HEK293 (cell line): ENCODE data around the gene HMCN2.
A peak's percentile ranks its signal among the peaks of the same experiment; 100 is the strongest.

ENCODE experiments used
- TCF7L2 ChIP-seq: IDR thresholded peaks from 2 replicates; pipeline ENCODE4 v1.6.1; 2011; ENCODE audit warnings: low read depth, mild to moderate bottlenecking, inconsistent platforms, low read length, moderate library complexity, borderline replicate concordance
- ZNF341 ChIP-seq: fragments of 450-650 bp; formaldehyde crosslinking; IDR thresholded peaks from 2 replicates; pipeline ENCODE4; 2016; ENCODE audit warnings: low read depth, missing biosample characterization, missing genetic modification characterization
- ZNF433 ChIP-seq: fragments of 450-650 bp; formaldehyde crosslinking; IDR thresholded peaks from 2 replicates; pipeline ENCODE4 v1.5.1; 2016; ENCODE audit warnings: missing biosample characterization, missing genetic modification characterization, low read depth
- ZNF529 ChIP-seq: fragments of 450-650 bp; formaldehyde crosslinking; IDR thresholded peaks from 2 replicates; pipeline ENCODE4 v1.5.1; 2017; ENCODE audit warnings: missing genetic modification characterization, missing biosample characterization; ENCODE audit not compliant: insufficient replicate concordance
- ZNF777 ChIP-seq: fragments of 450-650 bp; formaldehyde crosslinking; IDR thresholded peaks from 2 replicates; pipeline ENCODE4 v1.5.1; 2017; ENCODE audit warnings: missing biosample characterization, missing genetic modification characterization, borderline replicate concordance
- TF ChIP-seq, protein P1 (sequence below): fragments of 450-650 bp; formaldehyde crosslinking; IDR thresholded peaks from 2 replicates; pipeline ENCODE4 v1.5.1; 2016; ENCODE audit warnings: missing biosample characterization, missing genetic modification characterization
- TF ChIP-seq, protein P2 (sequence below): fragments of 450-650 bp; formaldehyde crosslinking; IDR thresholded peaks from 2 replicates; pipeline ENCODE4 v1.5.1; 2016; ENCODE audit warnings: missing biosample characterization, missing genetic modification characterization
- TF ChIP-seq, protein P3 (sequence below): fragments of 450-650 bp; formaldehyde crosslinking; IDR thresholded peaks from 2 replicates; pipeline ENCODE4 v1.5.1; 2016; ENCODE audit warnings: missing biosample characterization, missing genetic modification characterization, low read depth

DNA sequence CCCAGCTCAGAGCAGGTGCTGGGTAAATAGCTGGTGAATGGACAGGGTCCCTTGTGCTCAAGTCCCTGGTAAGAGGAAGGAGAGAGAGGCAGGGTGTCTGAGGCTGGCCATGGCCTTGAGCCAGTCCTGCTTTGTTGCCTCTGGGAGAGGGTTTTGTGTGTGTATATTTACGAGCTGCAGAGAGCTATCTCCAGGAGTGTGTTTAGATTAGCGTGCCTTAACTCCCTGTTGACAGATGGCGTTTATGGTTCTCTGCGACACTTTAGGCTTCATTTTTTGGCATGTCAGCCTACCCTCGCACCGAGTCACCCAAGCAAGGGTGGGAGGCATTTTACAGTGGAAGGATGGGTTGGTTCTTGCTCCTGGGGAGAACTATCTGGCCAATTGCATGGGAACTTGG lies 22.2 kb downstream of the HMCN2 start:
- TF ChIP-seq ZNF341 (tag by site-specific recombination) (0 out of 2 replicates have a peak, but pooled peaks have one; percentile 16), ZNF529 (tag by site-specific recombination) (no peak), ZNF777 (tag by site-specific recombination) (no peak), ZNF433 (tag by site-specific recombination) (no peak), TCF7L2 (no peak)
- TF ChIP-seq, protein P1, sequence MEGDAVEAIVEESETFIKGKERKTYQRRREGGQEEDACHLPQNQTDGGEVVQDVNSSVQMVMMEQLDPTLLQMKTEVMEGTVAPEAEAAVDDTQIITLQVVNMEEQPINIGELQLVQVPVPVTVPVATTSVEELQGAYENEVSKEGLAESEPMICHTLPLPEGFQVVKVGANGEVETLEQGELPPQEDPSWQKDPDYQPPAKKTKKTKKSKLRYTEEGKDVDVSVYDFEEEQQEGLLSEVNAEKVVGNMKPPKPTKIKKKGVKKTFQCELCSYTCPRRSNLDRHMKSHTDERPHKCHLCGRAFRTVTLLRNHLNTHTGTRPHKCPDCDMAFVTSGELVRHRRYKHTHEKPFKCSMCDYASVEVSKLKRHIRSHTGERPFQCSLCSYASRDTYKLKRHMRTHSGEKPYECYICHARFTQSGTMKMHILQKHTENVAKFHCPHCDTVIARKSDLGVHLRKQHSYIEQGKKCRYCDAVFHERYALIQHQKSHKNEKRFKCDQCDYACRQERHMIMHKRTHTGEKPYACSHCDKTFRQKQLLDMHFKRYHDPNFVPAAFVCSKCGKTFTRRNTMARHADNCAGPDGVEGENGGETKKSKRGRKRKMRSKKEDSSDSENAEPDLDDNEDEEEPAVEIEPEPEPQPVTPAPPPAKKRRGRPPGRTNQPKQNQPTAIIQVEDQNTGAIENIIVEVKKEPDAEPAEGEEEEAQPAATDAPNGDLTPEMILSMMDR (tag by site-specific recombination), result no peak
- TF ChIP-seq, protein P2, sequence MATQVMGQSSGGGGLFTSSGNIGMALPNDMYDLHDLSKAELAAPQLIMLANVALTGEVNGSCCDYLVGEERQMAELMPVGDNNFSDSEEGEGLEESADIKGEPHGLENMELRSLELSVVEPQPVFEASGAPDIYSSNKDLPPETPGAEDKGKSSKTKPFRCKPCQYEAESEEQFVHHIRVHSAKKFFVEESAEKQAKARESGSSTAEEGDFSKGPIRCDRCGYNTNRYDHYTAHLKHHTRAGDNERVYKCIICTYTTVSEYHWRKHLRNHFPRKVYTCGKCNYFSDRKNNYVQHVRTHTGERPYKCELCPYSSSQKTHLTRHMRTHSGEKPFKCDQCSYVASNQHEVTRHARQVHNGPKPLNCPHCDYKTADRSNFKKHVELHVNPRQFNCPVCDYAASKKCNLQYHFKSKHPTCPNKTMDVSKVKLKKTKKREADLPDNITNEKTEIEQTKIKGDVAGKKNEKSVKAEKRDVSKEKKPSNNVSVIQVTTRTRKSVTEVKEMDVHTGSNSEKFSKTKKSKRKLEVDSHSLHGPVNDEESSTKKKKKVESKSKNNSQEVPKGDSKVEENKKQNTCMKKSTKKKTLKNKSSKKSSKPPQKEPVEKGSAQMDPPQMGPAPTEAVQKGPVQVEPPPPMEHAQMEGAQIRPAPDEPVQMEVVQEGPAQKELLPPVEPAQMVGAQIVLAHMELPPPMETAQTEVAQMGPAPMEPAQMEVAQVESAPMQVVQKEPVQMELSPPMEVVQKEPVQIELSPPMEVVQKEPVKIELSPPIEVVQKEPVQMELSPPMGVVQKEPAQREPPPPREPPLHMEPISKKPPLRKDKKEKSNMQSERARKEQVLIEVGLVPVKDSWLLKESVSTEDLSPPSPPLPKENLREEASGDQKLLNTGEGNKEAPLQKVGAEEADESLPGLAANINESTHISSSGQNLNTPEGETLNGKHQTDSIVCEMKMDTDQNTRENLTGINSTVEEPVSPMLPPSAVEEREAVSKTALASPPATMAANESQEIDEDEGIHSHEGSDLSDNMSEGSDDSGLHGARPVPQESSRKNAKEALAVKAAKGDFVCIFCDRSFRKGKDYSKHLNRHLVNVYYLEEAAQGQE, result no peak
- TF ChIP-seq, protein P3, sequence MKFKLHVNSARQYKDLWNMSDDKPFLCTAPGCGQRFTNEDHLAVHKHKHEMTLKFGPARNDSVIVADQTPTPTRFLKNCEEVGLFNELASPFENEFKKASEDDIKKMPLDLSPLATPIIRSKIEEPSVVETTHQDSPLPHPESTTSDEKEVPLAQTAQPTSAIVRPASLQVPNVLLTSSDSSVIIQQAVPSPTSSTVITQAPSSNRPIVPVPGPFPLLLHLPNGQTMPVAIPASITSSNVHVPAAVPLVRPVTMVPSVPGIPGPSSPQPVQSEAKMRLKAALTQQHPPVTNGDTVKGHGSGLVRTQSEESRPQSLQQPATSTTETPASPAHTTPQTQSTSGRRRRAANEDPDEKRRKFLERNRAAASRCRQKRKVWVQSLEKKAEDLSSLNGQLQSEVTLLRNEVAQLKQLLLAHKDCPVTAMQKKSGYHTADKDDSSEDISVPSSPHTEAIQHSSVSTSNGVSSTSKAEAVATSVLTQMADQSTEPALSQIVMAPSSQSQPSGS (tag by site-specific recombination), result no peak
